Measurements from ENCODE around the gene DHX32.
A peak's percentile ranks its signal among the peaks of the same experiment; 100 is the strongest.
"Not testable (repeated sequence)": the region's sequence is repeated elsewhere in the genome, so short reads cannot be mapped to it uniquely, and the experiment has no call there.

Gene DHX32

GRCh38 chr10:125895130-125896087 is 14.3 kb upstream of the DHX32 start:
- DNase-seq (ENCODE audit: low spot score) (peak; percentile 76), ATAC-seq (ENCODE audit: low read depth) (peak; percentile 59)
- Histone ChIP-seq H3K4me1 (ENCODE audit: insufficient read depth, poor library complexity, severe bottlenecking) (peaks cover 26% of the 10 kb centered on the region), H3K4me3 (ENCODE audit: severe bottlenecking) (peak overlapping the region; percentile 92), H3K27ac (ENCODE audit: poor library complexity, severe bottlenecking) (peak overlapping the region; percentile 79)
- H3K27me3 ChIP-seq (ENCODE audit: insufficient read depth, poor library complexity, severe bottlenecking); H3K9me3 ChIP-seq (ENCODE audit: severe bottlenecking); H3K36me3 ChIP-seq (ENCODE audit: low read depth): not testable (repeated sequence)

- not testable (repeated sequence) for H3K27me3 ChIP-seq (ENCODE audit: insufficient read depth, poor library complexity, severe bottlenecking); H3K9me3 ChIP-seq (ENCODE audit: severe bottlenecking); DNase-seq (ENCODE audit: low spot score); H3K4me3 ChIP-seq (ENCODE audit: severe bottlenecking); ATAC-seq (ENCODE audit: low read depth); H3K27ac ChIP-seq (ENCODE audit: poor library complexity, severe bottlenecking); H3K36me3 ChIP-seq (ENCODE audit: low read depth)
- H3K4me1 ChIP-seq (ENCODE audit: insufficient read depth, poor library complexity, severe bottlenecking): peaks cover 24% of the 10 kb centered on the region
Observed at GRCh38 chr10:125894176-125894575, 13.1 kb upstream of the DHX32 start.

- not testable (repeated sequence) for DNase-seq (ENCODE audit: low spot score); H3K36me3 ChIP-seq (ENCODE audit: low read depth); H3K9me3 ChIP-seq (ENCODE audit: severe bottlenecking); H3K4me3 ChIP-seq (ENCODE audit: severe bottlenecking); H3K27me3 ChIP-seq (ENCODE audit: insufficient read depth, poor library complexity, severe bottlenecking)
- H3K27ac ChIP-seq (ENCODE audit: poor library complexity, severe bottlenecking): peak overlapping the region; percentile 20
- ATAC-seq (ENCODE audit: low read depth): peak; percentile 51
- peaks cover 25% of the 10 kb centered on the region for H3K4me1 ChIP-seq (ENCODE audit: insufficient read depth, poor library complexity, severe bottlenecking)
Observed at GRCh38 chr10:125892402-125892801, 11.3 kb upstream of the DHX32 start.

GRCh38 chr10:125889441-125889840 is 8.3 kb upstream of the DHX32 start:
- H3K27ac ChIP-seq (ENCODE audit: poor library complexity, severe bottlenecking); H3K27me3 ChIP-seq (ENCODE audit: insufficient read depth, poor library complexity, severe bottlenecking); H3K36me3 ChIP-seq (ENCODE audit: low read depth); ATAC-seq (ENCODE audit: low read depth); H3K9me3 ChIP-seq (ENCODE audit: severe bottlenecking); H3K4me3 ChIP-seq (ENCODE audit: severe bottlenecking); DNase-seq (ENCODE audit: low spot score): not testable (repeated sequence)
- peaks cover 33% of the 10 kb centered on the region for H3K4me1 ChIP-seq (ENCODE audit: insufficient read depth, poor library complexity, severe bottlenecking)

- ATAC-seq (ENCODE audit: low read depth): peak; percentile 56; the same call in 2 of the 3 replicates
- H3K27me3 ChIP-seq (ENCODE audit: insufficient read depth, poor library complexity, severe bottlenecking): no peaks in the 10 kb centered on the region
- DNase-seq (ENCODE audit: low spot score): no peak
- peaks cover 7% of the 10 kb centered on the region for H3K36me3 ChIP-seq (ENCODE audit: low read depth)
- H3K27ac ChIP-seq (ENCODE audit: poor library complexity, severe bottlenecking): no peak overlapping the region
- no peaks in the 10 kb centered on the region for H3K9me3 ChIP-seq (ENCODE audit: severe bottlenecking)
- H3K4me1 ChIP-seq (ENCODE audit: insufficient read depth, poor library complexity, severe bottlenecking): peaks cover 20% of the 10 kb centered on the region
- no peak for TF ChIP-seq CTCF (IDR thresholded peaks at IDR 0.05; ENCODE audit: poor library complexity, severe bottlenecking)
- no peak overlapping the region for H3K4me3 ChIP-seq (ENCODE audit: severe bottlenecking)
Observed at GRCh38 chr10:125886914-125887512, 5.9 kb upstream of the DHX32 start.

- no peak for TF ChIP-seq CTCF (IDR thresholded peaks at IDR 0.05; ENCODE audit: poor library complexity, severe bottlenecking)
- H3K4me1 ChIP-seq (ENCODE audit: insufficient read depth, poor library complexity, severe bottlenecking): peaks cover 29% of the 10 kb centered on the region
- H3K36me3 ChIP-seq (ENCODE audit: low read depth): peaks cover 14% of the 10 kb centered on the region
- DNase-seq (ENCODE audit: low spot score): no peak
- no peaks in the 10 kb centered on the region for H3K27me3 ChIP-seq (ENCODE audit: insufficient read depth, poor library complexity, severe bottlenecking)
- H3K27ac ChIP-seq (ENCODE audit: poor library complexity, severe bottlenecking): no peak overlapping the region
- ATAC-seq (ENCODE audit: low read depth): no peak
- H3K4me3 ChIP-seq (ENCODE audit: severe bottlenecking): no peak overlapping the region
- no peaks in the 10 kb centered on the region for H3K9me3 ChIP-seq (ENCODE audit: severe bottlenecking)
Observed at GRCh38 chr10:125883211-125883610, 2.1 kb upstream of the DHX32 start.

Data from RWPE2 (cell line).